GM19240 (cell line): ENCODE results near the gene NKAP.
A peak's percentile ranks its signal among the peaks of the same experiment; 100 is the strongest.
"Not testable (repeated sequence)": the region's sequence is repeated elsewhere in the genome, so short reads cannot be mapped to it uniquely, and the experiment has no call there.

ENCODE experiments used
- DNase-seq: peaks from one replicate; pipeline ENCODE4 v3.0.0; 2011; ENCODE audit warnings: low spot score; ENCODE audit not compliant: insufficient read length

Gene NKAP

DNA sequence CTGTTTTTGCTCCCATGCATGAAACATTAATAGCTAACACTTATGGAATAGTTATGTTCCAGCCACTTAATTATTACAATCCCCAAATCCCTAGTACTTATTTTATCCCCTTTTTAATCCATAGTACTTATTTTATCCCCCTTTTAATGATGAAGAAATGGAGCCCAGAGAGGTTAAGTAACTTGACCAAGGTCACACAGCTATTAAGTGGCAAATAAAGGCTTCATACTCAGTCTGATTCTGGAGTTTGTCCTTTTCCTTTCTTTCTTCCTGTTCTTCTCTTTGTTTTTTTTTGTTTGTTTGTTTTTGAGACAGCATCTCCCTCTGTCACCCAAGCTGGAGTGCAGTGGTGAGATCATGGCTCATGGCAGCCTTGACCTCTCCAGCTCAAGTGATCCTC is 2.2 kb downstream of the NKAP start:
- DNase-seq, result no peak

GRCh38 chrX:119935215-119935874 is 8.2 kb downstream of the NKAP start:
- DNase-seq, result no peak

GRCh38 chrX:119922391-119922790 is 21.2 kb downstream of the NKAP start:
- DNase-seq, result not testable (repeated sequence)

- no peak for DNase-seq
These were observed 23.5 kb downstream of the NKAP start for GRCh38 chrX:119919835-119920585.

DNA sequence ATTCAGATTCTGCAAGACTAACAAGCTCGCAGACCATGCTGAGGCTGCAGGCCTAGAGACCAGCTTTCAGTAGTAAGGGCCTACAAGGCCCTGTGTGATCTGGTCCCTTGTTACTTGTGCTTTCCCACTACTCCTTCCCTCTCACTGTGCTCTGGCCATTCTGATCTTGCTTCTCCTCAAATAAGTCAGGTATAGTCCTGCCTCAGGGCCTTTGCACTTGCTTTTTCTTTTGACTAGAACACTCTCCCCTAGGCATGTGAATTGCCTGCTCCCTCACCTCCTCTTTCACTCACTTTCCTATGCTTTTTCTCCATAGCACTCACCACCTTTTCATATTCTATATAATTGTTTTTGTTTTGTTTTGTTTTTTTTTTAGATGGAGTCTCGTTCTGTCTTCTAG is 25.7 kb downstream of the NKAP start:
- no peak for DNase-seq

DNA sequence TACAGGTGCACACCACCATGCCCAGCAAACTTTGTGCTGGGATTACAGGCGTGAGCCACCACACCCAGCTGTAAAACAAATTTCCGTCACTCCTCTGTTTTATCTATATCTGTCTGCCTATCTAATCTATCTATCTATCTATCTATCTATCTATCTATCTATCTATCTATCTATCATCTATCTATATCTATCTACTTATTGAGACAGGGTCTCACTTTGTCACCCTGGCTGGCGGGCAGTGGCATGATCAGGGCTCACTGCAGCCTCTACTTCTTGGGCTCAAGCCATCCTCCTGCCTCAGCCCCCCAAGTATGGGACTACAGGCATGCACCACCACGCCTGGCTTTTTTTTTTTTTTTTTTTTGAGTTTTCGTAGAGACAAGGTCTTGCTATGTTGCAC is 27.2 kb downstream of the NKAP start:
- DNase-seq, result no peak

GRCh38 chrX:119900976-119901375 is 42.6 kb downstream of the NKAP start:
- DNase-seq, result no peak

- no peak for DNase-seq
These were observed 44.4 kb downstream of the NKAP start for GRCh38 chrX:119899125-119899524.

DNA sequence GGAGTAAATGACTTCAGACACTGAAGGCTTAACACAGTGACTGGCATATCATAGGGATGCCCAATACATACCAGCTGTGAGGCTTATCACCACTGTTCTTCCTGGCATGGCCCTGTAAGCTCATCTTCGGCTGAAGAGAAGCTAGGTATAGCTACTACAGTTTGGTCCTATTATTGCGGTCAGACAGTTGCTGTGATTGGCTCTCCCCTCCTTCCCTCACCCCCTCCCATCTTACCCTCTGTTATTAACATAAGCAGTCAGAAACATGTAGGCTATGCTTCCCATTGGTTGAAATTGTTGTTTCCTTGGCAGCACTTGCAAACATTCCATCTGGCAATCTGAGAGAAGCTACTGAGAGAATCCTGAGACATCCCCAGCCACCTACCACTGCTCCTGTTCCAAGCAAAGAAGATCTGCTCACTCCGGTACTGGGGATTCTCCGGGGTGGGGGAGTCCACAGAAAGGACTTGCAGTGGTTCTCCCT is 47.7 kb downstream of the NKAP start, which contains the start of gene AKAP14:
TSS of gene AKAP14 (plus strand) at position 51 of the 484 bp plus-strand sequence. CDS start 7,331 bp downstream, outside the sequence.
- DNase-seq, result no peak

DNA sequence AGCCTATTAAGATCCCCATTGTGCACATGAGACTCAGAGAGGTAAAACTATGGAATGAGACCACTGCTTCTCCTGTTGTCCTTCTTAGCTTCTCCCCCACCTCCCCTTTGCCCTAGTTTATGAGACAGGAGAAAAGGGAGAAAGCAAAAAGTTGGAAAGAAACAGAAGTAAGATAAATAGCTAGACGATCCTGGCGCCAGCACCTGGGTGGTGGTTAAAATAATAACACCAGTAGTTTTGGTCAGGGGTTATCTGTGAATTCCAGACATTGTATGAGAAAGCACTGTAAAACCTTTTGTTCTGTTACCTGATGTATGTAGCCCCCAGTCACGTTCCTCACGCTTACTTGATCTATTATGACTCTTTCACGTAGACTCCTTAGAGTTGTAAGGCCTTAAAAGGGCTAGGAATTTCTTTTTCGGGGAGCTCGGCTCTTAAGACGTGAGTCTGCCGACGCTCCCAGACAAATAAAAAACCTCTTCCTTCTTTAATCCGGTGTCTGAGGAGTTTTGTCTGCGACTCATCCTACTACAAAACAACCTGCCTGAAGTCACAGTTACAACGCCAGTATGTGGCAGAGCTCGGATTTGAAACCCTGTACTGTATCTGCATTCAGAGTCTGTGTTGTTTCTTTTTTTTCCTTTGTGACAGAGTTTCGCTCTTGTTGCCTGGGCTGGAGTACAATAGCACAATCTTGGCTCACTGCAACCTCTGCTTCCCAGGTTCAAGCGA is 51.4 kb downstream of the NKAP start:
- DNase-seq, result not testable (repeated sequence)

- not testable (repeated sequence) for DNase-seq
These were observed 52.9 kb downstream of the NKAP start for GRCh38 chrX:119890626-119891025.

DNA sequence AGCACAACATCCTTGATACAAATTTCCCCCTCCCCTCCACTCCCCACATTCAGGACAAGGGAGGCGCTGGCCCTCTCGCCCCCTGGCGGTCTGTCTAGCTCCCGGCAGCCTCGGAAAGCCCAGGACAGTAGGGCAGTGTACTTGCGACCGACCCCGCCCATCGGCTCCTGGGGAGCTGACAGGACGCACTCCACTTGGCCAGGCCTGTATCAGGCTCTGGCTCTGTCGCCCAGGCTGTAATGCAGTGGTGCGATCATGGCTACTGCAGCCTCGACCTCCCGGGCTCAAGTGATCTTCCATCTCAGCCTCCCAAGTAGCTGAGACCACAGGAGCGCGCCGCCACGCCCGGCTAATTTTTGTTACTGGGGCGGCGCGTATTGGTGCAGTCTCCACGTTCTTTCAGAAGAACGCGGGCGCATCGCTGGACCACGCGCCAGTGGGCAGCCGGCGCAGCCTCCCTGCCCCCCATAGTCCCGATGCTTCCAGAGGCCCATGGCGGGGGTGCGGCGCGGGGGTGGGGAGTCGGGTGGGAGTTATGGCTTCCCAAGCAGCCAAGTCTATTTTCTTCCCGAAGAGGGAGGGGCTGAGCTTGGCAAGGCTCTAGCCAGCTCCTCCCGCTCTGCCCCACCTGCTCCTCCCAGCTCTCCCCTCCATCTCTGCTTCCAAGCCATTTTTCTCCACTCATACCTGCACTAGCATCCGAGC is 55.7 kb downstream of the NKAP start:
- DNase-seq, result no peak

DNA sequence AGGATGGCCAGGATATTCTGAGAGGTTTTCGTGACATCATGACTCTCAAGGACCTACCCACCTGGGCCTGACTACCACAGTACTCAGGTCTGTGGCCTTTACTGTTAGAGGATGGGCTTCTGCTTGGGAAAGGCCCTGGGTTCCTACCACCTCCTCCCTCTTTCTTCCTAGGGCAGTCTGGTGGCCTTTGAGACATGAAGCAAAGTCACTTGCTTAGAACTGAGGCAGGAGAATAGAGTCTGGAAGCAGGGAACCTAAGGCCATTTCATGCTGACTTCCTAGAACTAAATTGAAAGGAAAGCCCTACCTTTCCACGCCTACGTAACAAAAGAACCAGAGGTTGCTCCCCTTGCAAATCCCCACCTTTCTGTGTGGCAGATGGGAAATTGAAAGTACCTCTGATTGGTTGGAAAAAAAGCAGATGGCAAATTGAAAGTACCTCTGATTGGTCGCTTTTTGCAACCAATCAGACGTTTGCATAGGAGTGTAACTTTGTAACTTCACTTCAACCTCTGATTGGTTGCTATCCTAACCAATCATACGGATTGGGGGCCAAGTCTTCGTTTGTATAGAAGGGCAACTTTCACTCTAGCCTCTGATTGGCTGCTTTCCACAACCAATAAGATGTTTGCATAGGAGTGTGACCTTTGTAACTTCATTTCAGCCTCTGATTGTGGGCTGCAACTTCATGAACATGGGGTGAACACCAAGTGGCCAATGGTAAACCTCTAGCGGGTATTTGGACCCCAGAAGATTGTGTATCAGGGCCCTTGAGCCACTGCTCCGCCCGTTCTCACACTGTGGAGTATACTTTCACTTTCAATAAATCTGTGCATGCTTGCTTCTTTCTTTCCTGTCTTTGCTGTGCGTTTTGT is 57.8 kb downstream of the NKAP start:
- no peak for DNase-seq

DNA sequence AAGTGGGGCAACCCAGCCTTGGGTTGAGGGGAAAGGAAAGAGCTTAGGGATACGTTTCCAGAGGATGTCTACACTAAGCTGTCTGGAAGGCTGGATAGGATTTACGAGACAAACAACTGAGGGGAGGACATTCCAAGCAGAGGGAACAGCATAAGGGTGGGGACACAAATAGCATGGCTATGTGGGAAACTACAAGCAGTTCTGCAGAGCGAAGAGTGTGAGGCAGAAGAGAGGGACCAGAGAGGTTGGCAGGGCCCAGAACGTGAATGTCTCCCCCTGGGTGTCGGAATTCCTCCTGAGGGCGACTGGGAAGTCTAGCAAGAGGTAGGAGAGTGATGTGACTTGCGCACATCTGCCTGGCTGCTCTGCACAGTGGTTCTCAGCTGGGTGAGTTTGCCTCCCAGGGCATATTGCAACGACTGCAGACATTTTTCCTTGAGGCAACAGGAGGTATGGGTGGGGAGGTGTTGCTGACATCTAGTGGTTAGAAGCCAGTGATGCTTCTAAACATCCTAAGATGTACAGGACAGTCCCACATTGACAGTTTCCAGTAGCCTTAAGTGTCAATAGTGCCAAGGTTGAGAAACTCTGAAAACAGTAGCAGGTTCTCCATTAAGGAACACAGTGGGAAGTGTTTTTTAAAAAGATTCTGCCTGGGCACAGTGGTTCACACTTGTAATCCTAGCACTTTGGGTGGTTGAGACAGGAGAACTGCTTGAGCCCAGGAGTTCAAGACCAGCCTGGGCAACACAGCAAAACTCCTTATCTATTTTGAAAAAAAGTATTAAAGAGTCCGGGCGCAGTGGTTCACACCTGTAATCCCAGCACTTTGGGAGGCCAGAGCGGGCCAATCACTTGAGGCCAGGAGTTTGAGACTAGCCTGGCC is 62.8 kb downstream of the NKAP start:
- no peak for DNase-seq

GRCh38 chrX:119880076-119880475 is 63.5 kb downstream of the NKAP start:
- no peak for DNase-seq

- no peak for DNase-seq
These were observed 64.8 kb downstream of the NKAP start for GRCh38 chrX:119878740-119879139.

- peak; percentile 53 for DNase-seq
These were observed 71.8 kb downstream of the NKAP start, which contains the start of the genes NDUFA1 and RNF113A for GRCh38 chrX:119871599-119872395. Gene NDUFA1 (plus strand): TSS chrX:119871832. CDS start chrX:119871912, 80 bp downstream. Gene RNF113A (minus strand): TSS chrX:119871733. CDS start chrX:119871613, 120 bp downstream.

GRCh38 chrX:119871245-119871598 is 72.3 kb downstream of the NKAP start:
- no peak for DNase-seq
